ENCODE data around the gene GRAP2. TPM values are rescaled to one million over a fixed set of nuclear protein-coding genes. Genes with fewer than 3 reads are reported as not detected.

The GRAP2 gene
- total and polyA plus RNA-seq, 9 of the 15 experiments (the other 6 are each of a cell fraction or from before 2014, with no cell fraction given): 4.8 to 88.7 (median 60.4) TPM

GRCh38 chr22:39877079-39877845 lies 23.6 kb upstream of the GRAP2 start (continued):
- TF ChIP-seq ZNF592 (IDR thresholded peaks at IDR 0.05): 0 out of 2 replicates have a peak, but pooled peaks have one; percentile 30
- peak; percentile 57; the same call in 1 of the 2 replicates for TF ChIP-seq PKNOX1 (IDR thresholded peaks at IDR 0.05)
- no peak for TF ChIP-seq SAFB2 (IDR thresholded peaks at IDR 0.05; ENCODE audit: borderline replicate concordance, low read depth, low read length, severe bottlenecking)
- no peak for TF ChIP-seq GABPB2 (CRISPR knock-in tag; conservative IDR thresholded peaks at IDR 0.05)
- no peak for TF ChIP-seq FOXK2 (conservative IDR thresholded peaks at IDR 0.05 in 1 of 2, IDR thresholded peaks at IDR 0.05 in 1 of 2; ENCODE audit: low read depth in 2 of 2)
- TF ChIP-seq ZBTB11 (CRISPR knock-in tag; IDR thresholded peaks at IDR 0.05): no peak
- no peak for TF ChIP-seq TOE1 (IDR thresholded peaks at IDR 0.05; ENCODE audit: borderline replicate concordance)
- no peak for TF ChIP-seq TOE1 (CRISPR knock-in tag; IDR thresholded peaks at IDR 0.05; ENCODE audit: borderline replicate concordance, low read depth)
- no peak for TF ChIP-seq NR2F6 (CRISPR knock-in tag; IDR thresholded peaks at IDR 0.05)
- peak; percentile 84 for TF ChIP-seq HMBOX1 (IDR thresholded peaks at IDR 0.05)
- TF ChIP-seq ZBTB2 (IDR thresholded peaks at IDR 0.05): no peak
- TF ChIP-seq TEAD1 (CRISPR knock-in tag; IDR thresholded peaks at IDR 0.05): no peak
- no peak for TF ChIP-seq ZFP30 (CRISPR knock-in tag; IDR thresholded peaks at IDR 0.05; ENCODE audit: borderline replicate concordance)
- no peak for TF ChIP-seq HEY1 (CRISPR knock-in tag; IDR thresholded peaks at IDR 0.05; ENCODE audit: borderline replicate concordance)
- peak; percentile 52 for TF ChIP-seq L3MBTL2 (IDR thresholded peaks at IDR 0.05)

Measured in K562 (cell line).